HG02642 (cell line): ENCODE measurements around the gene RB1.
"Not testable (repeated sequence)": the region's sequence is repeated elsewhere in the genome, so short reads cannot be mapped to it uniquely, and the experiment has no call there.

Experiments
- ATAC-seq: cut with Tn5 transposase; IDR thresholded peaks from one replicate; pipeline ENCODE4 v1.9.1; 2021; ENCODE audit warnings: mild to moderate bottlenecking; ENCODE audit not compliant: unreplicated experiment, poor library complexity

Gene RB1

DNA sequence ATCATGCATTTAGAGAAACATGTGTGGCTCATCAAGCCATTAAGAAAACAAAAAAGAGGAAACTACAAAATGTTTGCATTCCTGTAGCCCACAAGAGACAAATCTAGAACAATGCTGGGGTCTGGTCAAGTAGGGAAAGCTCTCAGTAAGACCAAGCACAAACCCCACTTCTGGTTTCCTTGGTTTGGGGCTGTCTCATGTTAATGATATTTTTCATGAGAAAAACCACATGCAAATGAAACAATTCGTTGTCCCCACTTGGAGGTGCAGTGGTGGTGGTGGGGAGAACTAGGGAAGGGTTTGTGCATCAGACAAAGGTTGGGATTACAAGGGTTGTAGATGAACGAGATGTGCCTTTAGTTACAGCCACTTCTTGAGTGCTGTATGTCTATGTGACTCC, 7.0 kb upstream of the RB1 start:
- ATAC-seq = peak; percentile 51

DNA sequence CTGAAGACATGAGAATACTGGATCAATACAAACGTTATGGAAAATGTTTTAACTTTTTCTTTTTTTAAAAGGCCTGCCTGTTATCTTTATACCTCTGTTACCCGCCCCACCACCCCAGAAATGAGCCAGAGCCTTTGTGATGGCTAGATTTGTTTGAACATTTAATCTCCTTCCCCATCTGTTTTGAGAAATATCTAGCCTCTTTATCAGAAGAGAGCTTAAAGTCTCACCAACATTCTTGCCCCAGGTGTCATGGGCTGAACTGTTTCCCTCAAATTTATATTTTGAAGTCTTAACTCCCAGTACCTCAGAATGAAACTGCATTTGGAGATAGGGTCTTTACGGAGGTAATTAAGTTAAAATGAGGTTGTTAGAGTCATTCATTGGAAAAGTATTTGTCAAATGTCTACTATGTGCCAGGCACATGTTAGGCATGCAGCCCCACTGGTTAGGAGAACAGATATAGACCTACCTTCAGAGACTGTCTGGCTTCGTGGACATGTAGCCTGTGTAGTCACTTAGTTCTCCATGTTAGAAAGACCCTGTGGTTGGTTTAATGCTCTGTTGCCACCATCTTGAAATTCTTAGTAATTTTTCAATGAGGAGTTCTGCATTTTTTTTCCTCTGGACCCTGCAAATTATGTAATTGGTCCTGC, 6.3 kb upstream of the RB1 start:
- ATAC-seq = no peak

DNA sequence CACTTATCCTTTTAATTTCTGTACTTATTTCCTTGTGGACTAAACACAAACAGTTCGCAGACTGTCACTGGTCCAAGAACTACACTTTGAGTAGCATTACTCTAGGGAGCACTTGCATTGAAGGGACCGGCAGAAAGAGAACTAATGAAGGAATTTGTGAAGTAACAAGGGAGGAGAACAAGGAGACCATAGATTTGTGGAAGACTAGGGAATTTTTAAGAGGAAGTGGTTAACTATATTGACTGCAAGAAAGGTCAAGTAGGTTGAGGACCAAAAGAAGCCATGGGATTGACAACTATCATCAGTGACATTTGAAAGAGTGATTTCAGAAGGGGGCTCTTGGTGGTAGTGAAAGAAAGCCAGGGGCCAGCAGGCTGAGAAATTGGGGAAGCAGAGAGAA, 4.0 kb upstream of the RB1 start:
- no peak for ATAC-seq

DNA sequence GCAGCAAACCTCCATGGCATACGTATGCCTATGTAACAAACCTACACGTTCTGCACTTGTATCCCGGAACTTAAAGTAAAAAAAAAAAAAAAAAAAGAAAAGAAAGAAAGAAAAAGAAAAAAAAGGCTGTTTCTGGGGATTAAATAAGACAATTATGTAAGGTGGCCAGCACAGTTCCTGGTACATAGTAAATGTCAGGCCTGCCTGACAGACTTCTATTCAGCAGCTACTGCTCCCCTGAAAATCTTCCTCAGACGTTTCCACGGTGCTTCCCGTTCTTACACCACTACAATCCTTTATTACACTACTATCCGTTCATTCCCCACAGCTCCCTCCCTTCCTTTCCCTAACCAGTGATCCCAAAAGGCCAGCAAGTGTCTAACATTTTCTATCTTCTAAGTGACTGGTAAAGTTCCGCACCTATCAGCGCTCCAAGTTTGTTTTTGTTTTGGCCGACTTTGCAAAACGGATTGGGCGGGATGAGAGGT, 636 bp upstream of the RB1 start:
- no peak for ATAC-seq

DNA sequence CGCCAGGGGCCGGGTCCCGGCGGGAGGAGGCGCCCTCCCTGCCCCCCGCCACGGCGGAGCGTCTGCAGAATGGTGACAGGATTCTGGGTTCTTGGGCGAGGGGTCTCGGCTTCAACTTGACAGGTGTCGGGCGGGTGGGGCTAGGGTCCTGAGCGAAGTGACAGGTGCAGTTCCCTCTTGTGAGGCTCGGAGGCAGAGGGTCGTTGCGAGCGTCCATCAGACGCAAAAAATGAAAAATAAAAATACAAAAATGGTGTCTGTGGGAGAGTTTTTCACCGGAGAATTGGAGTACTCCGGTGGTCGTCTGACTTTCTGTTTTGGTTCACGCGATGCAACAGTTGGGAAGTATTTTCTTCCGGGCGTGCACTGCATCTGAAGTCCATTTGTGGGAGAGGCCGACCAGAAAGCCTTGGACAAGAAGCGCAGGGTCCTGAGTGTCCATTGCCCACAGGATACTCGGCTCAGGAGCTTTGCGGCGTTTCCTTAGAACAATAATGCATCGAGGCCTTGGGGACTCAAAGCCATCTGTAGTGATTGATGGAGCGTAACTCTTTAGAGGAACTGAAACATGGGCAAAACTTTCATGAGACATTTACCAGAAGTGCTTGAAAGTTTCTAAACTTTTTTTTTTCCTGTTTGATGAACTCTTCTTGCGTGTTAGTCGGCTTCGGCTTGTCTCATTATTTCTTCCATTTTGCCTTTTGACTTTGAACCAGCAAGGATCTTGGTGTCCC, 759 bp downstream of the RB1 start:
- ATAC-seq = peak; percentile 52

DNA sequence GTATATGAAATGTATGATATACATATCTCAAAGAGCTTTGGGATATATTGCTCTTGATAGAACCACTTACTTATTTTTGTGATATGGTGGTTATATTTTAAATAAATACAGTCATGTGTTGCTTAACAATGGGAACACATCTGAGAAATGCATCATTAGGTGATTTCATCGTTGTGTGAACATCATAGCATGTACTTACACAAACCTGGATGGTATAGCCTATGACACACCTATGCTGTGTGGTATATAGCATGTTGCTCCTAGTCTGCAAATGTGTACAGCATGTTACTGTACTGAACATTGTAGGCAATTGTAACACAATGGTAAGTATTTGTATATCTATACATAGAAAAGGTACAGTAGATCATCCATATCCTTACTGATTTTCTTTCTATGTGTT, 7.7 kb downstream of the RB1 start:
- no peak for ATAC-seq

DNA sequence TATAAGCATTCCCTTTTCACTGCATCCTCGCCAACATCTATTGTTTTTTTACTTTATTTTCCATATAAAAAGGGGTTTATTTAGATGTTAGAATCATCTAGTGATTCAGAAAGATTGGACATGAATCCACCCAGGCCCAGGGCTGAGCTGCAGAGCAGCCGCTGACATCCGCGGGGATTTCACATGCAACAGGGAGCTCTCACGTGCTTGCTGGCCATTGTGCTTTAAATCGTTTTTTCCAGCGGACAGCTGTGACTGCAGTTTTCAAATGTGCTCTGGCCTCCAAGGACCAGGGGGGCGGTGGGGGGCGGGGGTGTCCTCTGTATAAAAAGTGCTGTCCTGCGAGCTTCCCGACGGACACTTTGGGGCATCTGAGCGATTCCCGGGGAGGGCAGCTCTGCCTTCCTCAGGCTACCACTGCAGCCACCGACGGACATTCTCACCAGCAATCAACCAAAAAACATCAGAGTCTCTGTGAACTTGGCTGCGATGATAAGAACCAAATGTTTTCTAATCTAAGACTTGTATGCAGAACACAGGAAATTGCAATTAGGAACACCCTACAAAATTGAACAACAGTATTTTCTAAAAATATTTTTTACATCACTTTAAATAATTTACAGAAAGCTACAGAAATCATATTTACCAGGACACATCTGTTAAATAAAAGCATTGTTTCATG, 12.6 kb downstream of the RB1 start:
- no peak for ATAC-seq

DNA sequence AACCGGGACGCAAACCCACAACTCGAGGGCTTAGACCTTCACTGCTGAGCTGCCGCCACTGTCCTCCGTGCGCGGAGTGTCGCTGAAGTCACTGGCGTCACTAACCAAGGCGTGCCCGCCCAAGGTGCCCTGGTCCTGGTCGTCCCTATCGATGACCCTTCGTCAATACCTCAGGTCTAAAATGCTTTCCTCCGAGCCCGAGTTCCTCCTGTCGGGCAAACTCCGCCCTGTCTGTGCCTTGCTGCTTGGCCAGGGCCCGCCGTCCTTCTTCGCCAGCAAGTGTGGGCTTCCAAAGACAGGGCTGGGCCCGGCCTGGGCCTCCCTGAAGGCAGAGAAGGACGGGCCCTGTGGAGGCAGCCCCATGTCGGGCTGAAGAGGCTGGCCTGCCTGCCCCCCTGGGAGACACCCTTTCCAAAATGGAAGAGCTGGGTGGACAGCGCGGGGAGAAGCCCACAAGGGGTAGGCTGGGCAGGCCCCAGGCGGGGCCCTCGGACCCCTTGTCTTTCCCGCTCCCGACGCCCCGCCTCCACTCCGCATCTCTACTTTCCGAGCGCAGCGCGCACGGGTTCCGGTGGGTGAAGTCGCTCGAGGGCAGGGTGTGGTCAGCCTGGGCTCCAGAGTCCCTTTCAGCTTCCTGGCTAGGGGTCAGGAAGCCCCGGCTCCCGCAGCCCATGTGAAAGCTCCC, 13.4 kb downstream of the RB1 start:
- no peak for ATAC-seq

DNA sequence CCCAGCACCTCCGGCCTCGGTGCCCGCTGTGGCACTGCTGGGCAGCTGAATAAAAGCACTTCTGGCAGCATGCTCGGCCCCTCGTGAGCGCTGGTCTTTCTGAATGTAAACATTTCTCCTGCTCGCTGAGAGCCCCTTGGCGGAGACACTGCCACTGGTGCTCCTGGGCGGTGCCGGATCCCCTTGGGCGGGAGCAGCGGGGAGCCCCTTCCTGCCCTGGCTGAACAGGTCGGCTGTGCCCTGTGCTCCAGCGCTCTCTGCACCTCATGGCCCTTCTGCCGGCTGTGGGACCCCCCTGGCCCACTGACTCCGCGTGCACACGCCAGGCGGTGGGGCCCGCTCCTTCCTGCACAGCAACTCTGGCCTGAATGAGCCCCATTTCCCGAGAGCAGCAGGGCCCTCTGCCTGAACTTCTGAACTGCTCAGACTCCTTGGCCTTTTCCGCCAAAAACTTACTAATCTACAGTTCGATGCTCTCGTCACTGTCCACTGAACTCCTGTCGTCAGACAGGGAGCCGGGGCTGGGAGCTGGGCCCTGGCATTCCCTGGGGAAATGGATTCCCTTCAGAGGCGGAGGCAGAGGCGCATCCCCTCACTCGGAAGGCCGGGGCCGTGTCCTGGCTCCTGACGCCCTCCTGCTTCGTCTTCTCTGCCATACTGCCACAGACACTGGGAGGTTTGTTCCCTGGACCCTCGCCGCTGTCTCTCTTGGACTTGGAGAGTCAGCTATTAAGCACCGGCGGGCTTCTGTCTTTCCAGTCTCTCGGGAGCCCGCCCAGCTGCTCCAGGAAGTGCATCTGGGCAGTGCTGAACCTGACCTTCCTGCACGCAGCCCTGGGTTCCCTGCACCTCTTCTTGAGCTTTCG, 14.2 kb downstream of the RB1 start:
- no peak for ATAC-seq

DNA sequence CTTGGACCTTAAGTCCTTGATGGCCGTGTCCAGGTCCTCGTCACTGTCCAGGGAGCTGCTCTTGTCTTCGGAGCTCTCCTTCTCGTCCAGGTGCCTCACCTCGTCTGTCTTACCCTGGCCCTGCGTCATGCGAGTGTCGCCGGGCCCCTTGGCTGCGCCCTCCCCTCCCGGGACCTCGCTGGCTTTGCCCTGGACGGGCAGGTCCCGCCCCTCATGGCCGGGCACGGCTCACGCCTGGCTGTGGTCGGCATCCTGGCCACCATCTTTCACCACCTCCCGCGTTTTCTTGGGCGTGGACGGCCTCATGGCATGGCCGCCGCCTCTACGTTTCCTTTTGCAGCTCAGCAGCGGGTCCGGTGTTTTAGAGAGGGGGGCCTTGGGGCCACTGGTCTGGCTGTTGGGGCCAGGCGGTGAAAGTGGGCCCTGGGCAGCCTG, 14.8 kb downstream of the RB1 start:
- ATAC-seq = no peak

DNA sequence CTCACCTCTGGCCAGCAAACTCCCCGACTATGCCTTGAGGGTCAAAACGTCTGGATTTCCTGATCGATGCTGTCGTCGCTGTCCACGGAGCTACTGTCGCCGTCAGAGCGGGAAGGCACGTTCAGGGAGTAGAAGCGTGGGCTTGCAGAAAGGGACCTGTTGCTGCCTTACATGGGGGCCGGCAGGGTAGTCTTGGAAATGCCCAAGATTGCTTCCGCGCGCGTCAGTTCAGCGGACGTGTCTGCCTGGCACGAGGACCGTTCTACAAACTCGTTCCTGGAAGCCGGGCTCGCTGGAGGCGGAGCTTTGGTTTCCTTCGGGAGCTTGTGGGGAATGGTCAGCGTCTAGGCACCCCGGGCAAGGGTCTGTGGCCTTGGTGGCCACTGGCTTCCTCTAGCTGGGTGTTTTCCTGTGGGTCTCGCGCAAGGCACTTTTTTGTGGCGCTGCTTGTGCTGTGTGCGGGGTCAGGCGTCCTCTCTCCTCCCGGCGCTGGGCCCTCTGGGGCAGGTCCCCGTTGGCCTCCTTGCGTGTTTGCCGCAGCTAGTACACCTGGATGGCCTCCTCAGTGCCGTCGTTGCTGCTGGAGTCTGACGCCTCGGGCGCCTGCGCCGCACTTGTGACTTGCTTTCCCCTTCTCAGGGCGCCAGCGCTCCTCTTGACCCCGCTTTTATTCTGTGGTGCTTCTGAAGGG, 15.4 kb downstream of the RB1 start:
- no peak for ATAC-seq

DNA sequence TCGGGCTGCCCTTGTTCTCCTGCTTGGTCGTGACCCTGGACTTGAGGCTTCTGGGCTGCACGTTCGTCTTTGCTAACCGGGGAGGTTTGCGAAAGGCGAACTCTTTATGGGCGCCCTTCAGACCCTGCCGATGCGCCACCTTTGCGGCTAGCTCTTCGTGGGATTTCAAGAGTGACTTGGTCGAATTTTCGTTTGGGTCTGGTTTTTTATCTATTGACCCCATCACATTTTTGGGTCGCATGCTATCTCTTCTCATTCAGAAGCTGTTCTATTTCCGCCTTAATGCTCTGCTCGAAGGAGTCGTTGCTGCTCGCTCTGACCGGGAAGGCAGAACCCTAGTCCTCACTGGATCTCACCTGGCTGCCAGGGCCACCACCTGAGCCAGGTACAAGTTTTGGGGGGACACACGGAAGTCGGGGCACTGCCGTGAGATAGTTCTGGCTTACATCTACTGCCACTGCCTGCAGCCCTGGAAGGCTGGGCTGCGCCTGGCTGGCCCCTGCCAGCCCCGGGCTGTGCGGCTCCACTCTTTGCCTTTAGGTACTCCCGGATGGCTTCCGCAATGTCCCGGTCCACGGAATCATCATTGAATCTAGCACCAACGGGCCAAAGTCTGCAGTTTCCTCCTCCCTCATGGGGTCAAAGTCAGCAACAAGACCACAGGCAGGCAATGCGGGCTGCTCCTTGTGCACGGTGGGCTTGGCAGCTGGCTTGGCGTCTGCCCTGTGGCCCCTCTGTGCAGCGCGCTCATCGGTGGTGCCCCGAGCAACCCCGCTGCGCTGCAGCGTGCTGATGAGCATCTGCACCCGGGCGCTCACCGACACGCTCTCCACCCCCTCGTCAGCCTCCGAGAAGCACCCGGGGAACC, 16.2 kb downstream of the RB1 start:
- no peak for ATAC-seq

DNA sequence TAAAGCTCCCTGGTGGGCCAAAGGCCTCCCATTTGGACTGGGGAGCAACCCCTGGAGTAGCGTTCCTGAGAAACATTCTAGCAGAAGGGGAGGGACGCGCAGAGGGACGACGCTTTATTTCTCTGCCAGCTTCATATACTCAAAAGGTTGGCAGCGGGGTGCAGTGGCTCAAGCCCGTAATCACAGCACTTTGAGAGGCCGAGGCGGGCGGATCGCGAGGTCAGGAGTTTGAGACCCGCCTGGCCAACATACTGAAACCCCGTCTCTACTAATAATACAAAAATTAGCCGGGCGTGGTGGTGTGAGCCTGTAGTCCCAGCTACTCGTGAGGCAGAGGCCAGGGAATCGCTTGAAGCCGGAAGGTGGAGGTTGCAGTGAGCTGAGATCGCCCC, 16.8 kb downstream of the RB1 start:
- no peak for ATAC-seq

DNA sequence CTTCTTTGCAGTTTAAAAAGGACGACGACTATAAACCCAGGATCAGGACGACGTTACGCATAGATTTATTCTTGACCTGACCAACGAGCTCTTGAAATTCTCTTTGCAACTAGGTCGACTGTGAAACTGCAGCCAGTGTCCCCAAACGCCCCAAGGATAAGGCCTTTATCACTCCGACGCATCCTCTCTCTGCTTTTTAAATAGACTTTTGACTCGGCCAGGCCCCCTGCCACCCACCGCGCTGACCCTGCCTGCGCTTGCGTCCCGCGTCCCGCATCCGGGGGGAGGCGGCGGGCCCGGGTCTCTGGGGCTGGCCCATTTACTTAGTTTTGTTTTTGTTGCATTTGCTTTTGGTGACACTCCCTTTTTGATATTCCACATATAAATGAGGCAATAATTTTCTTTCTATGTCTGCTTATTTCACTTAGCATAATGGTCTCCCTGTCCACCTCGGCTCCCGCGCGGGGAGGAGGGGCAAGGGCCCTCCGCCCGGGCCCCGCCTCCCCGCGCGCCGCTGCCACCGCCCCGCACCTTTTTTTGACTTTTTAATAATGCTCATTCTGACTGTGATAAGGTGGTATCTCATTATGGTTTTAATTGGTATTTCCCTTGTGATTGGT, 17.4 kb downstream of the RB1 start:
- no peak for ATAC-seq

DNA sequence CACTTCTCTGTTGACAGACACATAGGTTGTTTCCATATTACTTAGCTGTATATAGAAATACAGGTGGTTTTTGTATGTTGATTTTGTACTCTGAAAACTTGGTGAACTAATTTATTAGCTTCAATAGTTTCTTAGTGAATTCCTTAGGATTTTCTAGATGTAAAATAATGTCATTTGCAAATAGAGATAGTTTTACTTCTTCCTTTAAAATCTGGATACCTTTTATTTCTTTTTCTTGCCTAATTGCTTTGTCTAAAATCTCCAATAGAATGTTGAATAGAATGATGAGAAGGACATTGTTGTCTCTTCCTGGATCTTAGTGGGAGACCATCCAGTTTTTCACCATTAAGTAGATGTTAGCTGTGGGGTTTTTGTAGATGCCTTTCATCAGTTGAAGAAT, 18.7 kb downstream of the RB1 start:
- no peak for ATAC-seq

DNA sequence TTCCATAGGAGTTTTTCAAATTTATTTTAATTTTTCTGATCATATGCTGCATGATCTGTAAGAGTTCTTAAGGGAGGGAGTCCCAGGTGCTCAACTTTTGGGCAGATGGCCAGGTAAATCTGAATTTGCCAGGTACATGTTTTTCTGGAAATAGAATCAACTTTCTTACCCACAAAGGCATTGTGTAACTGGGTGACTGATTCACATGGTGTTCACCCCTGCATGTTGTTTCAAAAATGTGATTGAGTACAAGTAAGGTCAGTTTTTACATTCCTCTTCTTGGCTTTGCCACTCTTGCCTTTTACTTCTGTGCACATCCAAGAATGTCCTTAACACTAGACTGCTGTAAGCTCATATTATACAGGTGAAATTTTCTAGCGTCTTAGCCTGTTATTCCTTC, 30.4 kb downstream of the RB1 start:
- no peak for ATAC-seq

DNA sequence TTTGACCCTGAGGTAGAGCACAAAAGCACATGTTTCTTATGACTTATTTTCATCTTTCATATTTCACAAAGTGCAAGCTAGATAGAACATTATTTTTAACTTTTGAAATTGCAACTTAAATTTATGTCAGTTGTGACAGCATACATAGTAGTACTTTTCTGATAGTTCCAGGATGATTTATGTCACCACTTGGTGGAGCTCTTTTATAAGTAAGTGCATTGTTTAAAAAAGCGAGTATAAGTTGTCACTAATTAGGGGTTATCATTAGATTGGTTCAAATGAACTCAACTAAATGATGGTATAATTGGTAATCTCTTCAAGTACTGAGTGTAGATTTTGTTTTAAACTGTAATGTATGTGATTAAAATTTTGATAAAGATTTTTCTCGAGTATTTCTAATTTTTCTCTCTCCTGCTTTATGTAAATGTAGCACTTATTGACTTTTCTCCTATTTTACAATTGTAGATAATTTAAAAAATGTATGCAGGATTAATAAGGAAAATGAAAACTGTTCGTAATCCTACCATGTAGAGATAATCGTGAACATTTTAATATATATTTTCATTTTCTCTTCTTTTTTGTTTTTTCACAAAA, 31.1 kb downstream of the RB1 start:
- ATAC-seq = no peak

DNA sequence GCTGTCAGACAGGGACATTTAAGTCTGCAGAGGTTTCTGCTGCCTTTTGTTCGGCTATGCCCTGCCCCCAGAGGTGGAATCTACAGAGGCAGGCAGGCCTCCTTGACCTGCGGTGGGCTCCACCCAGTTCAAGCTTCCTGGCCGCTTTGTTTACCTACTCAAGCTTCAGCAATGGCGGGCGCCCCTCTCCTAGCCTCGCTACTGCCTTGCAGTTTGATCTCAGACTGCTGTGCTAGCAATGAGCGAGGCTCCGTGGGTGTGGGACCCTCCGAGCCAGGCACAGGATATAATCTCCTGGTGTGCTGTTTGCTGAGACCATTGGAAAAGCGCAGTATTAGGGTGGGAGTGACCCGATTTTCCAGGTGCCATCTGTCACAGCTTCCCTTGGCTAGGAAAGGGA, 35.6 kb downstream of the RB1 start:
- ATAC-seq = not testable (repeated sequence)
